Endometrium (tissue), 2 donors: Measurements from ENCODE around the gene APOL1.

Experiments used
- FAIRE-seq: peaks from 2 replicates; lab custom pipeline; 2012; peaks lifted over from hg19 to GRCh38; lab: Jason Lieb, UNC
- donor health status: control.
- donor health status: control.

Gene APOL1

GRCh38 chr22:36291831-36292740 is 39.2 kb downstream of the APOL1 start:
- no peak for FAIRE-seq

DNA sequence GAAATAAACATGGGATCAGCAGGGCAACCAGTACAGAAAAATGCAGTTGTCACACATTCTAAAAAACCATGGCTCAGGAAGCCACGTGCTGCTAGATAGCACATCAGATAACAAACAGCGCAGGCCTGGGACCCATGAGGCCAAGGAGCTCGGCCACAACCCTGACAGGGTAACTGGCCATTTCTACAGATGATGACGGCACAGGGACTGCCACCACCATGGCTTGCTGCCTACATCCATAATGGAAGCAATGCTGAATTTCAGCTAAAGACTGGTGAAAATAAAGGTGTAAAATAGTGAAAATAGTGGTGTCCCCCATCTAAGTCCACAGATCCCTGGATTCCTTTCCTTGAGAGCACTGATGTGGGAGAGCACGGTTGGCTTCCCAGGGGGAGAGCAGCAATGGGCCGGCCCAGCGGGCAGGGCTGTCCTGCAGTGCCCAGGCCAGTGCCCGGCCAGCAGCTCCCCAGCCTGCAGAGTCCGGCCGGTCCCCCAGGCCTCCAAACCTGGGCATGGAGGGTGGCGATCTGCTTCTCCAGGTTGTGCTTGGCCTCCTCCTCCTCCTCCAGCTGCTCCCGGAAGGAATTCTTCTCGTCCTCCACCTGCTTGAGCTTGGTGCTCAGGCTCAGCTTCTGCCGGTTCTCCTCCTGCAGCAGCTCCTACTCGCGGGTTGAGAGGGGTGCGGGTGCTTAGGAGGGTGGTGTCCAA is 40.0 kb downstream of the APOL1 start:
- FAIRE-seq = no peak

GRCh38 chr22:36293606-36294292 is 40.8 kb downstream of the APOL1 start:
- FAIRE-seq = no peak

- no peak for FAIRE-seq
These were observed 41.3 kb downstream of the APOL1 start for GRCh38 chr22:36294293-36294620.

- FAIRE-seq = no peak
These were observed 41.9 kb downstream of the APOL1 start for GRCh38 chr22:36294801-36295200.

DNA sequence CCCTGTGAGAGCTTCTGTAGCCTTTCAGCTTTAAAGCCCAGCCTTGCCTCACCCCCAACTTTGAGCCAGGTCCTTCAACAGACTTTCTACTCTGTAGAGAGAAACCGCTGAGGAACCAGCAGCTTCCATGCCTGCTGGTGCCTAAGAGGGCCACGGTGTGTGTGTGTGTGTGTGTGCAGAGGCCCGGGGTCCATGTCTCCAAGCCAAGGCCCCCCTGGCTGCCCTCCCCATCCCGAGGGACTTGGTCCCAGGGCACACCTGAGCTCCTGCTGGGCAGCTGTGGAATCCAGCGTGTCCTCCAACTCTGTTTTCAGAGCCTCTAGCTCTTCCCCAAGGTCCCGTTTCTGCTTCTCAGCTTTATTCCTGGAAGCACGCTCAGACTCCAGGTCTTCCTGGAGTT is 42.3 kb downstream of the APOL1 start:
- FAIRE-seq = no peak

DNA sequence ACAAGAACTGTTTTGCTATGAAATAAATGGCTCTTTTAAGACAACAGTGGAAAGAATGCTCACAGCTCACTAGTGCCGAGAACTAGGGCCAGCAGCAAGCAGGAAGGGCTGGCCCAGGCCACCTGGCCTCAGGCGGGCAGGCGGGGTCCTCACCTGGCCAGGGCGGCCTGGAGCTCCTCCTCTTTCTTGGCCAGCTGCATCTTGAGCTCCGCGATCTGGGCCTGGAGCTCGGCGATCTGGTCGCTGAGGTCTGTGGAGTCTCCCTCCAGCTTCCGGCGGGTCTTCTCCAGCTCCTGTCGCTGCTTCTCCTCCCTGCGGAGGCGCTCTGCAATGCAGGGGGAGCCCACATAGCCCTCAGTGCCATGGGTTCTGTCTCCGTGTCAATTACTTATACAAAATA is 43.8 kb downstream of the APOL1 start:
- no peak for FAIRE-seq

DNA sequence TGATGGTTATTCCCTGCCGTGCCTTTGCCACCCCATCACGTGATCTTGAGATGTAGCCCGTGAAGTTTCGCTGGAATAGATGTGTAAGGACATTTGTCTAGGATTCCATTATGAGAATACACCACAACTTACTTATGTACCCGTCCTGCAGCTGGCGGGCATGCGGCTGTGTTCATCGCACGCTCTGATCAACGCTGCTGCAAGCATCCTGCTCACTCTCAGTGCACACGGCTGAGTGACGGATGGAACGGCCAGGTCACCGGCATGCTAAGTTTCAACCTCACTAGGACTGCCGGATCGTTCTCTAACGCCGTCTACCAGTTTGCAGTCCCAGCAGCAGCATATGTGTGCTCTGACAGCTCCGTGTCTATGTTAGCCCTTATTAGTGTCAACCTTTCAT is 44.6 kb downstream of the APOL1 start:
- FAIRE-seq = no peak

DNA sequence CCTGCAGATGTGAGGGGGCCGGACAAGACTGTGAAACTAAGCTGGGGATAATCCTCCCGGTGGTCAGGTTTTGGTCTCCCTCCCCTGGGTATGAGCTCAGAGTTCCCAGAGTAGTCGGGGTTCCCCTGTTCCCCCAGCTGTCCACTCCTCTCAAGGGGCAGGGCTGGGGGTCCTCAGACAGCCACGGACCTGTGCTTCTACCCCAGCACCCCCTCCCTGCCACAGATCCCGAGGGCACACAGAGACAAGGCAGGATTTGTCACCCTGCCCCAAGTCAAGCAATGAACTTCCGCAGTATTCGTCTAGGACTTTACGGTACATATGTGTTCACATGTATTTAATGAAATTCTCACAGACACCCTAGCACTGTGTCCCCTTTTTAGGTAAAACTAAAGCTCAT is 45.2 kb downstream of the APOL1 start:
- no peak for FAIRE-seq

GRCh38 chr22:36298601-36299000 is 45.7 kb downstream of the APOL1 start:
- FAIRE-seq = no peak

DNA sequence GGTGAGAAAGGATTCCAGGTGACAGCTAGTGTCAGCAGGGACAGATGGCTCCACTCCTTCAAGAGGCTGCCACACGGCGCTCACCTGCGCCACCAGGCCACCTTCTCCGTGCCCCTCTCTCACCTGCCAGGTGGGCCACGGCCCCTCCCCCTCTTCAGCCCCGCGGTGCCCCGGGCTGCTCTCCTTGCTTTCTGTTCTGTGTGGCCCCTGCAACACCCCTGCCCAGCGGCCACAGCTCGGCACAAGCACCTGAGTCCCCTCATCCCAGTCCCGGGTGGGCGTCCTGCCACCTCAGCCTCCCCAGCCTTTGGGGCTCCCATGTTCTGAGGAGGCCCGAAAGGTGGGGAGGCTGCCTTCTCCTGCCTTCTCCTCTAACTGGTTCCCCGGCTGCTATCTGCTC is 46.4 kb downstream of the APOL1 start:
- no peak for FAIRE-seq

GRCh38 chr22:36299911-36300310 is 47.0 kb downstream of the APOL1 start:
- FAIRE-seq = no peak

GRCh38 chr22:36300396-36301212 is 47.7 kb downstream of the APOL1 start:
- no peak for FAIRE-seq

DNA sequence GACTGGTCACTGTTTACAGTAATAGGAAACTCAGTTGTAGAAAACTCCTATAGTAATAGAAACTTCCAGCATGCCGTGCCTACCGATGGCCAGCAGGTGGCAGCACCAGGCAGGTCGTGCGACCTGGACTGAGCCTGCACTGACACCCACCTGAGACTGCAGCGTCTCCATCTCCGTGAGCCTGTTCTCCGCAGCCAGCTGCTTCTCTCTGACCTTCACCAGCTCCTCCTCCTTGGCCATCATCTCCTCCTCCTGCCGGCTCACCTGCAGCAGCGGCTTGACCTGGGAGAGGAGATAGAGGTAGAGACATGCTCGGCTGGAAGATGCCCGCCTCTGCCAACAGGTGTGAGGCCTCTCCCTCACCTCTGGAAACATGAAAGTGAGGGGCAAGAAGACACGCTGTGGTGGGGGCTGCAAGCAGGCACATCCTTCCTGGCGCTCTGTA is 48.5 kb downstream of the APOL1 start:
- FAIRE-seq = no peak

- FAIRE-seq = no peak
These were observed 48.9 kb downstream of the APOL1 start for GRCh38 chr22:36301851-36302250.

DNA sequence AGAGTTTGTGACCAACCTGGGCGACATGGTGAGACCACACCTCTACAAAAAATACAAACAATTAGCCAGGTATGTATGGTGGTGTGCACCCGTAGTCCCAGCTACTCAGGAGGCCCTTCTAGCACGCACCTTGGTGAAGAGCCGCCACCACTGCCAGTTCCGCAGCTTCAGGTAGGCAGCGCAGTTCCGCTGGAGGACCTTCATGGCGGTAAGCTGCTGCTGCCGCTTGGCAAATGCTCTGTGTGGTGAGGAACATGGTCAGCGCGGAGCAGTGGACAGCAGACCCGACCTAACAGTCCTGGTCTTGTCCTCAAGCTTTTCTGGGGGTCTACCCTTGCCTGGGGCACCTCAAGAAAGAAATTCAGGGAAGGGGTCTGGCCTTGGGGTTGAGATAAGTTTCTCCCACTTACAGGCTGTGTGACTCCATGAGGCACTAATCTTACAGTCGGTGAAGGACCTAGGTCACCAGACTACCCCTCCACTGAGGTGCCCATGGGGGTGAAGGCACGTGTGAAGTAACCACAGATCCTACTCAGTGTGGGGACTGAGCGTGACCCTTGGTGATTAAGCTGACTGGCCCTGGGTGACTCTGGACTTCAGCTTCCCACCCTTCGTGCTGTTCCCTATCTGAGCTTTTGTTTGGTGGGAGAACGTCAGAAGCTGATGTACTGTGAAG is 49.6 kb downstream of the APOL1 start:
- no peak for FAIRE-seq

GRCh38 chr22:36303115-36303467 is 50.2 kb downstream of the APOL1 start:
- no peak for FAIRE-seq

DNA sequence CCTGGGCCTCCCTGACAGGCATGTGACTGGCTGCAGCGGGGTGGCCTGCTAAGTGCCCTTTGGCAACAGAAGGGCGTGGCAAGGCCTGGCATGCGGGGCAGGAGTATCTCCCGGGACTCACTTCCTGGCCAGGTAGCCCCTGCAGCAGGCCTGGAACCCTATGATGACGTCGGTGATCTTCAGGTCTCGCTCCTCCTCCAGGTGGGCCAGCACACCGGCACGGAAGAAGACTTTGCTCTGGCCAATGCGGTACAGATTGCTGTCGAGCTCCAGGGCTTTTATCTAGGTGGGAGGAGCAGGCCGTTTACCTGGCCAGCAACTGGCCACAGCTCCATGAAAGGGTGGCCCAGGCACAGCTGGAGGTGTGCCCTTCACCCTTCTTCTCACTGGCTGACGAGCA is 50.9 kb downstream of the APOL1 start:
- no peak for FAIRE-seq

DNA sequence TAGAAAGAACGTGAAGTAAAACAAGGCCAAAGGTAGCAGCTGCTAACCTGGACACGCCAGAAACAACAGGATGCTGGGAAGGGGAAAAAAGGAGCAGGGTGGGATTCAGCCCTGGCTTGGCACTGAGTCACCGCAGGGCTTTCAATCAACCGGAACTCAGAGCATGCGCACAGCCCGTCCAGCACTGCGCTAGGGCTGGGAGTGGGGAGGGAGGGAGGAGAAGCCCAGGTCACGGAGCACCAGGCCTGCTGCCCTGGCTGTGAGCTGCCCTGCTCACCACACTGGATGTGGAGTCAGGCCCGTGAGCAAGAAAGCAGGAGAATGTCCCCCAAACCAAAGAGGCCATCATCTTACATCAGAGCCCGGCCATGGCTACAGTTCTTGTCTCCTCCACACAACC is 51.5 kb downstream of the APOL1 start:
- no peak for FAIRE-seq

GRCh38 chr22:36305813-36306212 is 52.9 kb downstream of the APOL1 start:
- FAIRE-seq = no peak

DNA sequence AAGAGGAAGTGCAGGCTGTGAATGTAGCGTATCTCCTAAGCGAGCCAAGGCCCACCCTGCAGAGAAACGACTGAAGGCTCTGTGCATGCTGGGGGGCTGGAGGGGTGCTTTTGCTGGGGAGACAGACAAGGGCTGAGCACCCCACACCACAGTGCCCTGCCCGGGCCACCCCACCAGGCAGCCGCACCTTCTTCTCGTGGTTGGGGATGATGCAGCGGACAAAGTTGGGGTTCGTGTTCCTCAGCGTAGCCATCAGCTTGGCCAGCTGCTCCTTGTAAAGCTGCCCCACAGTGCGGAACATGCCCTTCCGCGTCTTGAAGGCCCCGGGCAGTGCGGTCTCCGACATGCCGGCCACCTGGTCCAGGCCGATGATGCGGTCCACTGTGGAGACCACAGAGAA is 53.3 kb downstream of the APOL1 start:
- FAIRE-seq = no peak

- FAIRE-seq = no peak
These were observed 55.9 kb downstream of the APOL1 start for GRCh38 chr22:36308880-36309279.
